ENCODE measurements around the gene QDPR.
"Not testable (repeated sequence)": the region's sequence is repeated elsewhere in the genome, so short reads cannot be mapped to it uniquely, and the experiment has no call there.

Gene QDPR

GRCh38 chr4:17546222-17546621, 34.3 kb upstream of the QDPR start:
- DNase-seq (ENCODE audit: extremely low spot score), result no peak
- ChIA-PET CTCF (interaction anchor here (0.8 to 4.2 kb wide), 4 partner anchors 9 to 1049 kb away, joined by 3 to 40 read pairs (median 8); no protein-coding TSS in a partner anchor), POLR2A (no interaction called here)
- no peak for TF ChIP-seq CTCF (IDR thresholded peaks at IDR 0.05; ENCODE audit: control extremely low read depth, extremely low read depth, low read depth, missing control alignments)

- ChIA-PET POLR2A (no interaction called here), CTCF (interaction anchor here (0.7 to 4.2 kb wide), 6 partner anchors 8 to 1049 kb away, joined by 3 to 40 read pairs (median 3); partner anchors contain the start of gene DCAF16)
- TF ChIP-seq CTCF (IDR thresholded peaks at IDR 0.05; ENCODE audit: control extremely low read depth, extremely low read depth, low read depth, missing control alignments), result no peak
- no peak for DNase-seq (ENCODE audit: extremely low spot score)
These were observed 33.7 kb upstream of the QDPR start for GRCh38 chr4:17545374-17546140.

- CTCF ChIA-PET, result interaction anchor here (1.2 to 2.9 kb wide), 3 partner anchors 92 to 1050 kb away, joined by 3 to 13 read pairs (median 3); partner anchors contain the start of gene DCAF16
- no peak for TF ChIP-seq CTCF (IDR thresholded peaks at IDR 0.05; ENCODE audit: control extremely low read depth, extremely low read depth, low read depth, missing control alignments)
- POLR2A ChIA-PET, result no interaction called here
- no peak for DNase-seq (ENCODE audit: extremely low spot score)
These were observed 32.9 kb upstream of the QDPR start for GRCh38 chr4:17544831-17545234.

- CTCF ChIA-PET, result interaction anchor here (1.3 to 1.6 kb wide), 2 partner anchors 9 to 92 kb away, joined by 3 read pairs; no protein-coding TSS in a partner anchor
These were observed 32.3 kb upstream of the QDPR start for GRCh38 chr4:17544205-17544604.

GRCh38 chr4:17537060-17537459, 25.2 kb upstream of the QDPR start:
- CTCF ChIA-PET, result interaction anchor here (2.8 kb wide), 1 partner anchor 12 kb away, joined by 14 read pairs; no protein-coding TSS in a partner anchor
- POLR2A ChIA-PET; DNase-seq (ENCODE audit: extremely low spot score): not testable (repeated sequence)

More at GRCh38 chr4:17544205-17544604, 32.3 kb upstream of the QDPR start:
- POLR2A ChIA-PET, result no interaction called here
- DNase-seq (ENCODE audit: extremely low spot score), result no peak
- TF ChIP-seq CTCF (IDR thresholded peaks at IDR 0.05; ENCODE audit: control extremely low read depth, extremely low read depth, low read depth, missing control alignments), result no peak

- ChIA-PET CTCF (interaction anchor here (1.3 to 2.8 kb wide), 4 partner anchors 10 to 832 kb away, joined by 3 to 14 read pairs (median 4); no protein-coding TSS in a partner anchor), POLR2A (no interaction called here)
- no peak for DNase-seq (ENCODE audit: extremely low spot score)
- no peak for TF ChIP-seq CTCF (IDR thresholded peaks at IDR 0.05; ENCODE audit: control extremely low read depth, extremely low read depth, low read depth, missing control alignments)
These were observed 24.0 kb upstream of the QDPR start for GRCh38 chr4:17535906-17536305.

GRCh38 chr4:17535242-17535641, 23.4 kb upstream of the QDPR start:
- ChIA-PET CTCF (interaction anchor here (1.3 to 2.8 kb wide), 4 partner anchors 11 to 833 kb away, joined by 3 to 14 read pairs (median 4); no protein-coding TSS in a partner anchor), POLR2A (no interaction called here)
- DNase-seq (ENCODE audit: extremely low spot score), result no peak

More at GRCh38 chr4:17535242-17535641, 23.4 kb upstream of the QDPR start:
- no peak for TF ChIP-seq CTCF (IDR thresholded peaks at IDR 0.05; ENCODE audit: control extremely low read depth, extremely low read depth, low read depth, missing control alignments)

Data from GM10248 (cell line).